HK-2 (cell line): ENCODE results near the gene ZNF776.
A peak's percentile ranks its signal among the peaks of the same experiment; 100 is the strongest.
"Not testable (repeated sequence)": the region's sequence is repeated elsewhere in the genome, so short reads cannot be mapped to it uniquely, and the experiment has no call there.

Experiments used
- DNase-seq: peaks from one replicate; pipeline ENCODE4 v3.0.0-alpha.2; 2018; ENCODE audit not compliant: unreplicated experiment

ZNF776 gene

DNA sequence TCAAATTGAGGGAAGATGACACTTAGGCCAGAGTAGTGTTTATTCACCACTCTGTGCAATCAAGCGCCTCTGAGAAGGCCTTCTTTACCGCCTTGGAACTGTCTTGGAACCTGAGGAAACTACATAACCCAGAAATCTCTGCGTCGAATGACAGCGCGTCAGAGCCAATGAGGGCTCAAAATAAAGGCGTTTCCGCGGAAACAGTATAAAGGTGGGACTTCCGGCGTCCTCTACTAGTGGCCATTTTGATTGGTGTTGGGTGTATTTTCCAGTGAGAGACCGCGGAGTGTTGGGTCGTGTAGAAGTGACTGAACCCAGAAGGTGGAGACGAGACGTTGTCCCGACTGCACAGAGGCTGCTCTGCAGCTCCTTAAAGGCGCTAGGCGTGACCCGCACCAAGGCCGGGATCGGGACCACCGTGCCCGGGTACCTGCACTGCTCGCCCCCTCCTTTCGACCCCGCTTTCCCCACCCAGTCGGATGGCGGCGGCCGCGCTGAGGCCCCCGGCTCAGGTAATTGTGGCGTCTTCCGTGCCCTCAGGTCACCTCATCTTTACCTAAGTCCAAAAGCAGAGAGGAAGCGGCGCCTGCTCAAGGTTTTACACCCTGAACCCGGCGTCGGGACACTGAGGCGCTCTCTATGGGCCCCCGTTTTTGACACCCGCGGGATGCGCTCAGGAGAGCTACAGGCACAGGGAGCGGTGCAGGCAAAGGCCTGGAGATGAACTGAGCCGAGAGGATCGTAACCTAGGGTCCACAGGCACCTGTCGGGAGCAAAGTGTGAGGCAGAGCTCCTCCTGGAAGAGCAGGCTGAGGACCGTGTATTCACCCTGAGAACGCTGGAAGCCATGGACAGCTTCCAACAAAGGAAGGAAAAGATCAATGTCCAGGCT is at the start of gene ZNF776:
Gene ZNF776, plus strand, starts transcription at position 236 of the 892 bp plus-strand sequence. Its CDS starts 244 bp downstream, at position 480.
- DNase-seq = peak; percentile 84

DNA sequence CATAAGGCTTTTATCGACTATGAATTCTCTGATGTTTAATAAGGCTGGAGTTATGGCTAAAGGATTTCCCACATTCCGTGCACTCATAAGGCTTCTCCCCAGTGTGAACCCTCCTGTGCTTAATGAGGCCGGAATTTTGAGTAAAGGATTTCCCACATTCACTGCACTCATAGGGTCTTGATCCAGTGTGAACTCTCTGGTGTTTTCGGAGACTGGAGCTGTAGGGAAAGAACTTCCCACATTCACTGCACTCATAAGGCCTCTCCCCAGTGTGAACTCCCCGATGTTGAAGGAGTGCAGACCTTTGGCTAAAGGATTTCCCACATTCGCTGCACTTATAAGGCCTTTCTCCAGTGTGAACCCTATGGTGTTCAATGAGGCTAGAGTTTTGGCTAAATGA is 45.0 kb upstream of the ZNF776 start:
- no peak for DNase-seq

DNA sequence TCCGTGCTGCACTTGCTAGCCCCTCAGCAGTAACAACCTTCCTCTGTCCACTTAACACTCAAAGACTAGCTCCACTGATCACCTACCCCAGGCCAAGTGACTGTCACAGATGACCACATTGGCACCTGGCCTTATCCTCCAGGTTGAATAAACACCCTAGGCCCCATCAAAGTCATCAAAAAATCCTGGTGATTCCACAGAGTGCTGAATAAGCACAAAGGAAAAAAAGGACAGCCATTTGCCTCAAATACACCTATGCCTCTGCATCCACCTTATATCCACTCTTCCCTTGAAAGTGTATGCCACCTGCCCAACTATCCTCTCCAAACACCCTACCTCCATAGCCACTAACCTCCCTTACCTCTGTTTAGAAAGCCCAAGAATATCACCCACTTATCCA is 40.3 kb upstream of the ZNF776 start:
- no peak for DNase-seq

DNA sequence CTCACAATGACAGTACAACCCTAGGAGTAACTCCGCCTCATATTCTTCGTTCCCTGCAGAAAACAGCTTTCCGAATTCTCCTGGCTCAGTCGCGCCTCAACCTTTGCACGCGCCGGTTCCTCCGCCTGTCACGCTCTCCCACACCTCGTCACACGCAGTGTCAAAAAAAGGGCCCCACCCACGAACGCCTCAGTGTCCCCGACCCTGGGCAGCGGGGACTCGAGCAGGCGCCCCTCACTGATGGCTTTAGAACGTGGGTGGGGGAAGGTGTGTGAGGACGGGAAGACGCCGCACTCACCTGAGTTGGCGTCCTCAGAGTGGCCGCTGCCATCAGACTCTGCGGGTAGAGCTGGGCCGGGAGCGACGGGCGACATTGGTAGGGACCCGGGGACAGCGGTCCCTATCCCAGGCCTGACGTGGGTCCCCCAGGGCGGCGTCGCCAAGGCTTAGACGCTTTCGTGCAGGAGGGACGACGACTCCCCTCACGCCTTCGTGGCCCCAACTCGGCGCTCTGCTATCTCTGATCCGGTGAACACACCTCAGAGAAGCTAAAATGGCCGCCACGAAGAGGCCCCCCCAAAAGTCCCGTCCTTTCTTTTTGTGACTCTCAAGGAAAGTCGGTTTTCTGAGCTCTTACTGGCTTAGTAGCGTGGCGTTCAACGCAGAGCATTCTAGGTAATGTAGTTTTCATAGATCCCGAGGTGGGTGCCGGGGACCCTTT is 37.8 kb upstream of the ZNF776 start, which contains the start of gene ZNF154:
Gene ZNF154, minus strand, starts transcription at position 564 of the 721 bp plus-strand sequence. Its CDS starts 233 bp downstream, at position 331.
- DNase-seq = no peak

DNA sequence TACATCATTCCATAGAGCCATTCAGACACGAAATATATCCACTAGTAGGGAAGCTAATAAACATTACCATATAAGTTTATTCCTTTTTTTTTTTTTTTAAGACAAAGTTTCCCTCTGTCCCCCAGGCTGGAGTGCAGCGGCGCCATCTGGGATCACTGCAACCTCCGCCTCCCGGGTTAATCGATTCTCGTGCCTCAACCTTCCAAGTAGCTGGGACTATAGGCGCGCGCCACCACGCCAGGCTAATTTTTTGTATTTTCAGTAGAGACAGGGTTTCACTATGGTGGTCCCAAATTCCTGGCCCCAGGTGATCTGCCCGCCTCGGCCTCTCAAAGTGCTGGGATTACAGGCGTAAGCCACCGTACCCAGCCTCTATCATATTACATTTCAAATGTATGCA is 37.0 kb upstream of the ZNF776 start:
- no peak for DNase-seq

DNA sequence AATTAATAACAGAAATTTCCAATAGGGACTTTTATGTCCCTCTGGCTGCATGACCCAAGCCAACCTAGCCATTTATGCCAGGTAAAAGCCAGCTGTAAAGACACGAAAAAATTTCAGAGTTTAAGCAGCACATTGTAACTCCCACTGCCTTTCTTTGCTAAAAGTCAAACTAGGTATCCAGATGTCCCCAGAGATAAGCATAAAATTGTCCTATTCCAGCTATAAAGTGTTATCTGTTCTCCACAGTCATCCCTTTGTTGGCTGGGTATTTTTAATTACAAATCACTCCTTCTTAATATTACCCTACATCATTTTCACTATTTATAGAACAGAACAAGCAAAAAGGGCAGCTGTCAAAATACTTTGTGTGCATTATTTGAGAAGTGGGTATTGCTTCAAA is 34.4 kb upstream of the ZNF776 start:
- DNase-seq = no peak

DNA sequence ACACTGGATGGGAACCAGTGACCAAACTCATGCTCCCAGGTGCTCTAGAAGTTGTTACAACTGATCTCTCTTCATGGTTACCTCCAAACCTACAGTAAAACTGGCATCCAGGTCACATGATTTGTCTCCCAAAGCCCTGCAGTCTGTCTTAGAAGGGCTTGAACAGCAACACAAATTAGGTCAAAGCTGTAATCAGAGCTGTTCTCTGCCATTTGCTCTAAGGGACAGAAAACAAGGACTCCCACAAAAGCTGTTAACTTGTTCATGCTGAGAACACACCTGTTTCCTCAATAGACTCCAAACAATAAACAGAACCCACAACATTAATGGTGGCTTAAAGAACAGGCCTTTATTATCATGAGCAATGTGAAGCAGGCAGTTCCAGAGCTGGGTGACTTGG is 27.2 kb upstream of the ZNF776 start:
- no peak for DNase-seq

DNA sequence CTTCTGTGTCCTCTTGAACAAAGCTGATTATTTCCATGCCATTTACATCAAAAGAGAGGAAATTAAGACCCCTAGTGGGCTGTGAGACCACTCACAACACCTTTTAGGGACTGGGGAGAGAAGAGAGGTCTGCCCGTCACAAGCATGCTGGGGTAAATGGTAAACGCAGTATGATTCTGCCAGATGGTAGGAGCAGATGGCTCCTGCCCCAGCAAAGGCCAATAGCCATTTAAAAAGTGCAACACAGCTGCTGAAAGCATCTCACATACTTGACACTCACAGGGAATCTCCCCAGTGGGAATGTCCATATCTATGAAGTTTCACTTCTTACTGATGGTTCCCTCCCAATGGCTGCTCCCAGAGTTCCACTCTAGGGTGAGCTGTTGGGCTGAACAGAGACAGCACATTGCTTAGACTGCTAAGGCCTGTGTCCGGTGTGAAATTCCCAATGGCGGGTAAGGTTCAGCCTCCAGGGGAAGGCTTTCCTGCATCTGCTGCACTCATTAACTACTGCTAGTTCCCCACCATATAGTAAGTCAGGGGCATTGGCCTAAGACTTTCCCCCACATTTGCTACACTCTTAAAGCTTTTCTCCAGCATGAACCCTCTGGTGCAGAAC is 26.6 kb upstream of the ZNF776 start:
- DNase-seq = no peak

DNA sequence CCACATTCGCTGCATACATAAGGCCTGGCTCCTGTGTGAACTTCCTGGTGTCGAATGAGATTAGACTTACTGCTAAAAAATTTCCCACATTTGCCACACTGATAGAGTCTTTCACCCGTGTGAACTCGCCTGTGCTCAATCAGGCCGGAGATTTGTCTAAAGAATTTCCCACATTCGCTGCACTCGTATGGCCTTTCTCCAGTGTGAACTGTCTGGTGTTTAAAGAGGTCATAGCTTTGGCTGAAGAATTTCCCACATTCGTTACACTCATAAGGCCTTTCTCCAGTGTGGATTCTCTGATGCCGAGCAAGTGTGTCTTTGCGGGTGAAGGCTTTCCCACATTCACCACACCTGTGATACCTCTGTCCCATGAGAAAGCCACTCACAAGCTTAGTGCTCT is 25.7 kb upstream of the ZNF776 start:
- DNase-seq = no peak

DNA sequence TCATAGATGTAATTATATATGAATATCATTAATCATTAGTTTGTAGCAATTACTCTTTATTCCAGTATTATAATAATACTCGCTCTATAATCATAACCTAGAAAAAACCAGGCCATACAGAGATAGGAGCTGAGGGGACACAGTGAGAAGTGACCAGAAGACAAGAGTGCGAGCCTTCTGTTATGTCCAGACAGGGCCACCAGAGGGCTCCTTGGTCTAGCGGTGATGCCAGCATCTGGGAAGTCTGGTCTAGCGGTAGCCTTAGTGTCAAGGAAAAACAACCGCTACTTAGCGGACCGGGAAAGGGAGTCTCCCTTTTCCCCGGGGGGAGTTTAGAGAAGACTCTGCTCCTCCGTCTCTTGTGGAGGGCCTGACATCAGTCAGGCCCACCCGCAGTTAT is 8.3 kb upstream of the ZNF776 start:
- DNase-seq = not testable (repeated sequence)

DNA sequence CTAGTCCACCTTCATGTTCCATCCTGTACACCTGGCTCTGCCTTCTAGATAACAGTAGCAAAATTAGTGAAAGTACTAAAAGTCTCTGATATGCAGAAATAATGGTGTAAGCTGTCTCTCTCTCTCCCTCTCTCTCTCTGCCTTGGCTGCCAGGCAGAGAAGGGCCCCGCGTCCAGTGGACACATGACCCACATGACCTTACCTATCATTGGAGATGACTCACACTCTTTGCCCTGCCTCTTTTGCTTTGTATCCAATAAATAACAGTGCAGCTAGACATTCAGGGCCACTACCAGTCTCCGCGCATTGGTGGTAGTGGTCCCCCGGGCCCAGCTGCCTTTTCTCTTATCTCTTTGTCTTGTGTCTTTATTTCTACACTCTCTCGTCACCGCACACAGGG is 7.8 kb upstream of the ZNF776 start:
- not testable (repeated sequence) for DNase-seq

DNA sequence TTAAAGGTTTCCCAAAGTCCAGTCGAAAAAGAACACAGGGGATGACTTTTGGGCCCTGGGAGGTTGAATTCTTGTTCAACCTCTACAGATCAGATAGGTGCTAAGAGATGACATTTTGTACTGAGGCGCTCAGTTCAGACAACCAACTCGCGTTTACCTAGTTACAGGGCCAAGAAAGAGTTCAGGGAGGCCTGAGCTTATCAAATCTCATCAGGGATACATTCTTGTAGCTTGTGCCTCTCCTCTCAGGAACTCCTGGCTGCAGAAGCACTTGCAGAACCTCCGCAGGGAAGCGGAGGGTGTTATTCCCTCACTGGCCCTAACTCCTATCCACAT is 825 bp downstream of the ZNF776 start:
- DNase-seq = no peak

DNA sequence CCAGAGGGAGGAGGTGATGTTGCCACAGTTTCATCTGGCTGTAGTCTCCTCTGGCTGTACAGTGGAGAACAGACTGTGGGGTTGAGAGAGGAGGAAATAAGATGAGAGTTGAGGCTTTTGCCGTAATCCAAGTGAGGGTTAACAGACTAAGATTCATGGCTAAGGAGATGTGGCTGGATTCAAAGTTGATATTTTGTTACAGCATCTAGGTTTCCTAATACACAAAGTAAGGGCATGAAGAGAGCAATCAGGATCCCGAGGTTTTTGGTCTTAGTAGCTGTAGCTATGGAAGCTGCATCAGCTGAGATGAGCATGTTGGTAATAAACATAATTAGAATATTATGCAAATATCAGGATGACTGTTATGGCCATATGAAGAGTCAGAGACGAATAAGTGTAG is 1.4 kb downstream of the ZNF776 start:
- no peak for DNase-seq

DNA sequence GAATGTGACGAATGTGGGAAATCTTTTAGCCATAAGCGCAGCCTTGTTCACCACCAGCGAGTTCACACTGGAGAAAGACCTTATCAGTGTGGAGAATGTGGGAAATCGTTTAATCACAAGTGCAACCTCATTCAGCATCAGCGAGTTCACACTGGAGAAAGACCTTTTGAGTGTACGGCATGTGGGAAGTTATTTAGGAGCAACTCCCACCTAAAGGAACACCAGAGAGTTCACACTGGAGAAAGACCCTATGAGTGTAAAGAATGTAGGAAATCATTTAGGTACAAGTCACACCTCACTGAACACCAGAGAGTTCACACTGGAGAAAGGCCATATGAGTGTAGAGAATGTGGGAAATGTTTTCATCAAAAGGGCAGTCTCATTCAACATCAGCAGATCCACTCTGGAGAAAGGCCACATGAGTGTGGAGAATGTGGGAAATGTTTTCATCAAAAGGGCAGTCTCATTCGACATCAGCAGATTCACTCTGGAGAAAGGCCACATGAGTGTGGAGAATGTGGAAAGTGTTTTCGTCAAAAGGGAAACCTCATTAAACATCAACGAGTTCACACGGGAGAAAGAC is 7.6 kb downstream of the ZNF776 start:
- no peak for DNase-seq

DNA sequence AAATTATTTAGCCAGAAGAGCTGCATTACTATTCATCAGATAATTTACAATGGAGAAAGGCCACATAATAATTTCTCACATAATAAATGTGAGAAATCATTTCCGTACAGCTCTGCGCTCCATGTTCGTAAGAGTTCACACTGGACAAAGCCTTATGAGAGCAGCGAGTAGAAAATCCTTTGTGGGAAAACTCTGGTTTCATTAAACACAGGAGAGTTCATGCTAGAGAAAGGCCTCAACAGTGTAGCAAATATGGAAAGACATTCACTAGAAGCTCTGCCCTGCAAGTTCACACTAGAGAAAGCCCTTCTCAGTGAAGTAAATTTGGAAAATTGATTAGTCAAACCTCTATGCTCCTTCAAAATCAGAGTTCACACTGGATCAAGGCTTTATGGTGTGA is 8.4 kb downstream of the ZNF776 start:
- DNase-seq = no peak

DNA sequence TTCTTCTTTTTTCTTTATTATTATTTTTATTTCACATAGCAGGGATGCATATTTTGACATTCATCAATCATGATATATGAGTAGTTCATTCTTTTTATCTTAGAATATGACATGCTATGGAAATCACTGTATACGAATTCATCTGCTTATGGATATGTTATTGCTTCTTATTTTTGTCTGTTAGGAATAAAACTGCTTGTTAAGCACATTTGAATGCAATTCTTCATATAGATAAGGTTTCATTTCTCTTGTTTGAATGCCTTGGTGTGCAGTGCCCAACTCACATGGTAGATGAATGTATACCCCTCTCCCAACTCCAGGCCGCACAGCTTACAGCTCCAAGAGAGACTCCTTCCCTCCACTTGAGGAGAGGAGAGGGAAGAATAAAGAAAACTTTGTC is 11.3 kb downstream of the ZNF776 start:
- no peak for DNase-seq

DNA sequence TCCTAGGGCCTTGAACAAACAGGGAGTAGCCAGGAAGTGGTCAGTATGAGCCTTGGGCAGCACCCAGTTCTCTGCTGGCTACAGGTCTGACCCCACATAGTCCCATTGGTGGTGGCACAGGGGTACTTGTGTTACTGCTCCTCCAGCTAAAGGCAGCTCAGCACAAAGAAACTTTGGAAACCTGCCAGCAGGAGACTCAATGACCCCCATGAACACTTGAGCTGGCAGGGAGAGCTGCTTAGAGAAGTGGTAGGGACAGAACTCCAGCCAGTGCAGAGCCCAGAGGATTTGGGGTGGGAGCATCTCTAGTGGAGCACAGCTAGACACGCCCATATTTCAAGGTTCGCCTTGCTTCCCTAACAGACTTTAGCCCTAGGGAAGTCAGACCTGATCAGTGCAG is 12.5 kb downstream of the ZNF776 start:
- no peak for DNase-seq

DNA sequence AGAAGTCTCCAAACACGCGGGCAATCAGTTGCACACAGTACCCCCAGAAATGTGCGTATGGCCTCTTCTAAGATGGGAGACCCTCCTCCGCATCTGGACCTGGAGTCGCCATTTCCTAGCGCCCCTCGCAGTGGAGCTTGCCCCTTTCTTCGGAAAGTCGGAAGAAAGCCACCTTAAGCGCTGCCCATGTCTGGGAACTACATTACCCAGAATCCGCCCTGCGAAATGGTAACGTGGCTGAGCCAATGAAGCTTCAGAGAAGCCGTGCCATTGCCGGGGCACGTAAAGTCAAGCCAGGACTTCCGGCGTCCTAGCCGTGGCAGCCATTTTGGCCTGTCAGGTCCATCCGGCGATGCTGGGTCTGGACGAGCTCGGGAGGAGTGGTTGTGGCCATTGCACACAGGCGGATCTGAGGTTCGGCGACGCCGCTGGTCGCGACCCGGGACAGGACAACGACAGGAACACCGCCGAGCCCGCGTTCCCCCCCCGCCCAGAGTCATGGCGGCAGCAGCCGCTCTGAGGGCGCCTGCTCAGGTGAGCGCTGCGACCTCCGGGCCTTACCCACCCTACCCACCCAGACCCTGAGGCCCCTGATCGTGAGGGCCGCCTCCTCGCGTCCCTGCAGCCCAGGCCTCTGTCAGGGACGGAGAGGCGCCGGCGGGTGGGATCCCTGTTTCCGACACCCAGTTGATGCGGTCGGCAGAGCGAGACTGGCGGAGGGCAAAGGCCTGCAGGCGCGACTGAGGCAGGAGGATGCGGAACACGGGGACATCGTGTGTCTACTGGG is 22.9 kb downstream of the ZNF776 start, which contains the start of gene ZNF586:
Gene ZNF586, plus strand, starts transcription at position 332 of the 787 bp plus-strand sequence. Its CDS starts 167 bp downstream, at position 499.
- peak; percentile 93 for DNase-seq

DNA sequence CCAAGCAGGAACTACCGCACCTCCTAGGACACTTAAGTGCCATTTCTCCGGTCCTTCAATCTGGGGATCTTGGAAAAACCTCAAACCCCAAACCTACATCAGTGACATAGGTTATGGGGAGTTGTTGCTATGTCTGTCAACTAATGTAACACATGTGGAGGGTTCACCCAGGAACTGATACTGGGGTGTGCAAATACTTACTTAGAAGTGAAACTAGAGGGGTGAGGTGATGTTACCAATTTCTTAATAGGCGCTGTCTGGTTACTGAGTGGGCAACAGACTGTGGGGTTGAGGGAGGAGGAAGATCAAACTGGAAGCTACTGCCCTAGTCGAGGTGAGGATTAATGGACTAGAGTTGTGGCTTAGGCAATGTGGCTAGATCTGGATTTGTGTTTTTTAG is 24.8 kb downstream of the ZNF776 start:
- no peak for DNase-seq

DNA sequence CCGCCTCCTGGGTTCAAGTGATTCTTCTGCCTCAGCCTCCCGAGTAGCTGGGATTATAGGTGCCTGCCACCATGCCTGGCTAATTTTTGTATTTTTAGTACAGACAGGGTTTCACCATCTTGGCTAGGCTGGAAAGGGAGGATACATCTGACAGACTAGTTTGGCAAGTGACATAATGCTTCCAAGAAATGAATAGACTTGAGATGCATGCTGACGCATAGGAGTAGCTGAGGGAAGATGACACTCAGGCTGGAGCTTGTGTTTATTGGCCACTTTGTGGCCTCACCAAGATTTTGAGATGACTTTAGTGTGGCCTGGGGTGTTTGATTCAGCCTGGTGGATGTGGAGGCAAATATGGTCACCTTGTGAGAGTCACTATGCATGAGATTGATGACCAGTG is 26.9 kb downstream of the ZNF776 start:
- no peak for DNase-seq

DNA sequence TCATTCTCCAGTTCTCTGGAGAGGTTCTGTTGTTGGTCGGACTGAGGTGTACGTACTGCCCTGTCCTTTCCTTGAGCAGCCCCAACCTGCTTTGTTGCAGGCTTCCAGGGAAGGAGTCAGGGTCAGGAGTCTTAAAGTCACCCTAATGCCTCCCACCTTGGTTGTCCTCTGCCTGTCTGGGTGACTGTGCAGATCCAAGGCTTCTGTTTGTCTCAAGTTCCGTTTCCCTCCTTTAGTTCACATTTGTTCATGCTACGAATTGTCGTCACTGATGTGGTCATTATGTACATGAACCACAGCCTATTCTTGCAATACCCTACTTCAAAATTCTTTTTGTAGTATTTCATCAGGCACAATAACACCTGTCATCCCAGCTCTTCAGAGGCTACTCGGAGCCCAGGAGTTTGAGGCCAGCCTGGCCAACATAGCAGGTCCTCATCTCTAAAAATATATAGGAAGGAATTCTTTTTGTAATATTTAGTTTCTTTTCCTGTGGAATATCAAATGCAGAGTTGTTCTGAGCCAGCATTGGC is 30.2 kb downstream of the ZNF776 start:
- DNase-seq = no peak
